ENCODE data around the gene NPAS2.

- TF ChIP-seq CTCF (IDR thresholded peaks at IDR 0.05 in 2 of 3, conservative IDR thresholded peaks at IDR 0.05 in 1 of 3; ENCODE audit: borderline replicate concordance in 1 of 3, insufficient read depth in 1 of 3, low read depth in 2 of 3, low read length in 2 of 3) = no peak
- no peak for TF ChIP-seq SRF (IDR thresholded peaks at IDR 0.05; ENCODE audit: low read depth)
- TF ChIP-seq, protein P1, sequence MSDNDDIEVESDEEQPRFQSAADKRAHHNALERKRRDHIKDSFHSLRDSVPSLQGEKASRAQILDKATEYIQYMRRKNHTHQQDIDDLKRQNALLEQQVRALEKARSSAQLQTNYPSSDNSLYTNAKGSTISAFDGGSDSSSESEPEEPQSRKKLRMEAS (IDR thresholded peaks at IDR 0.05) = no peak
- TF ChIP-seq ZFX (IDR thresholded peaks at IDR 0.05) = no peak
- no peak for TF ChIP-seq POLR2A (IDR thresholded peaks at IDR 0.05; ENCODE audit: borderline replicate concordance, extremely low read depth, insufficient read depth, insufficient read length)
- no peak for TF ChIP-seq SIN3A (IDR thresholded peaks at IDR 0.05; ENCODE audit: low read depth)
Measured at GRCh38 chr2:100889286-100889685, 69.3 kb downstream of the NPAS2 start.

All from HCT116 (cell line).